Activated CD4-positive, alpha-beta T cell treated with anti-CD3 and anti-CD28 coated beads, Interleukin-2, amount 10 ng/mL, durations not matched to agents 24 days and 14 days (primary cell): ENCODE results near the gene NSD2. TPM values are rescaled to one million over a fixed set of nuclear protein-coding genes. Genes with fewer than 3 reads are reported as not detected.
"Not testable (repeated sequence)": the region's sequence is repeated elsewhere in the genome, so short reads cannot be mapped to it uniquely, and the experiment has no call there.

Experiments
- DNase-seq: peaks from one replicate; pipeline ENCODE4 v3.0.0; 2022
- H3K27ac Mint-ChIP-seq: one replicate; pipeline ENCODE4 v1.8.0; 2022; ENCODE audit warnings: mild to moderate bottlenecking, mixed read lengths
- H3K27me3 Mint-ChIP-seq: one replicate; pipeline ENCODE4 v1.8.0; 2022; ENCODE audit warnings: mixed read lengths
- H3K36me3 Mint-ChIP-seq: one replicate; pipeline ENCODE4 v1.8.0; 2022; ENCODE audit warnings: low read depth, mild to moderate bottlenecking, mixed read lengths
- H3K4me1 Mint-ChIP-seq: one replicate; pipeline ENCODE4 v1.8.0; 2021; ENCODE audit warnings: mixed read lengths
- H3K4me3 Mint-ChIP-seq: one replicate; pipeline ENCODE4 v1.8.0; 2022; ENCODE audit warnings: mild to moderate bottlenecking, moderate library complexity, mixed read lengths
- H3K9me3 Mint-ChIP-seq: one replicate; pipeline ENCODE4 v1.8.0; 2021; ENCODE audit warnings: mixed read lengths
- intact Hi-C: fragments of 100-400 bp; cut with micrococcal nuclease; formaldehyde crosslinking; loops from one replicate; pipeline ENCODE4 v1.15.1; 2023
- total RNA-seq: library from RNA; stranded (reverse); gene quantifications from 2 replicates; pipeline ENCODE4 v1.2.3, GENCODE V29; 2022

Gene NSD2
- total RNA-seq, 1 donor from 2014 or later: 214 TPM

- Mint-ChIP-seq H3K27me3 (no peaks in the 10 kb centered on the region), H3K4me1 (peaks cover 15% of the 10 kb centered on the region), H3K4me3 (no peak overlapping the region), H3K36me3 (peaks cover 46% of the 10 kb centered on the region), H3K9me3 (no peaks in the 10 kb centered on the region), H3K27ac (peak overlapping the region; percentile 80)
- DNase-seq: no peak
- intact Hi-C loops: no loop called here
Observed at GRCh38 chr4:1834047-1834775, 37.0 kb upstream of the NSD2 start.

GRCh38 chr4:1835836-1836235, 35.4 kb upstream of the NSD2 start:
- DNase-seq, intact Hi-C loops, H3K9me3 Mint-ChIP-seq, H3K27ac Mint-ChIP-seq, H3K4me3 Mint-ChIP-seq, H3K27me3 Mint-ChIP-seq: not testable (repeated sequence)
- H3K4me1 Mint-ChIP-seq: peaks cover 14% of the 10 kb centered on the region
- peaks cover 40% of the 10 kb centered on the region for H3K36me3 Mint-ChIP-seq

DNA sequence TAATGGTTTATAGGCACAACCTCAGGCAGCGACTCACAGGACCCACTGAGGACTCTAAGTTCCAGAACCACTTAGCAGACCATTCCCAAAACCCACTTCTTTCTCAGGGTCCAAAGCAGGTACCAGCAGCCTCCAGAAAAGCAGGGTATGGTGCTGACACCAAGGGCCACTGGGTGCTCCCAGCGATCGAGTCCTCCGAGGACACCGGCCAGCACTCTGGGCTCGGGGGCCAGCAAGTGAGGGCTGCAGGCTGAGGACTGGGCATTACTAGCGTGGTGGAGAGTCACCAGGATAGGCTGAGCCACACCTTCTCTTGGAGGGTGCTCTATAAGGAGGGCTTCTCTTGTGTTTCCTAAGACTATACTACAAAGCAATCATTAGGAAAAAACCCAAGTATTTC, 34.5 kb upstream of the NSD2 start:
- H3K27ac Mint-ChIP-seq: no peak overlapping the region
- H3K36me3 Mint-ChIP-seq: peaks cover 42% of the 10 kb centered on the region
- H3K4me3 Mint-ChIP-seq: no peak overlapping the region

GRCh38 chr4:1837069-1837468, 34.1 kb upstream of the NSD2 start:
- no peaks in the 10 kb centered on the region for H3K27me3 Mint-ChIP-seq
- H3K27ac Mint-ChIP-seq: no peak overlapping the region
- peaks cover 12% of the 10 kb centered on the region for H3K4me1 Mint-ChIP-seq
- no peak for DNase-seq
- H3K9me3 Mint-ChIP-seq: no peaks in the 10 kb centered on the region
- peaks cover 39% of the 10 kb centered on the region for H3K36me3 Mint-ChIP-seq
- H3K4me3 Mint-ChIP-seq: no peak overlapping the region
- intact Hi-C loops: no loop called here

More for the DNA sequence above, 34.5 kb upstream of the NSD2 start:
- DNase-seq: no peak
- intact Hi-C loops: no loop called here
- no peaks in the 10 kb centered on the region for H3K9me3 Mint-ChIP-seq
- H3K27me3 Mint-ChIP-seq: no peaks in the 10 kb centered on the region
- peaks cover 12% of the 10 kb centered on the region for H3K4me1 Mint-ChIP-seq

DNA sequence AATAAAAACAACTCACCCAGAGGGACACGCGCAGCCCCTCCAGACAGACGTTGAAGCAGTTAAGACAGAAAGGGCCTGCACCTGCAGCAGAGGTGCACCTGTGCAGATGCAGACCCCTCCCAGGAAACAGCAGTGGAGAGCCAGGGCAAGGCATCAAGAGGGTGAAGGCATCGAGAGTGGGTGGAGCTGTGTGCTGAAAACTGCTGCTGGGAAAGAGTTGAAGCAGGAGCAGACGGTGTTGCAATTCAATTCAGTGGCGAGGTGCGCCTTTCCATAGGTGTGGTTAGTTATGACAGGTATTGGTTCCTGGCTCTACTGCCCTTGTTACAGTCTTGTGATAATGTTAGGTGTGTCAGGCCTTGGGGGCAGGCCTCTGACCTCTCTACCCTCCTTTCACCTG, 31.9 kb upstream of the NSD2 start:
- peaks cover 7% of the 10 kb centered on the region for H3K4me1 Mint-ChIP-seq
- intact Hi-C loops: no loop called here
- H3K36me3 Mint-ChIP-seq: peaks cover 42% of the 10 kb centered on the region
- H3K27me3 Mint-ChIP-seq: no peaks in the 10 kb centered on the region
- no peak overlapping the region for H3K27ac Mint-ChIP-seq
- no peaks in the 10 kb centered on the region for H3K9me3 Mint-ChIP-seq
- DNase-seq: no peak
- H3K4me3 Mint-ChIP-seq: no peak overlapping the region

DNA sequence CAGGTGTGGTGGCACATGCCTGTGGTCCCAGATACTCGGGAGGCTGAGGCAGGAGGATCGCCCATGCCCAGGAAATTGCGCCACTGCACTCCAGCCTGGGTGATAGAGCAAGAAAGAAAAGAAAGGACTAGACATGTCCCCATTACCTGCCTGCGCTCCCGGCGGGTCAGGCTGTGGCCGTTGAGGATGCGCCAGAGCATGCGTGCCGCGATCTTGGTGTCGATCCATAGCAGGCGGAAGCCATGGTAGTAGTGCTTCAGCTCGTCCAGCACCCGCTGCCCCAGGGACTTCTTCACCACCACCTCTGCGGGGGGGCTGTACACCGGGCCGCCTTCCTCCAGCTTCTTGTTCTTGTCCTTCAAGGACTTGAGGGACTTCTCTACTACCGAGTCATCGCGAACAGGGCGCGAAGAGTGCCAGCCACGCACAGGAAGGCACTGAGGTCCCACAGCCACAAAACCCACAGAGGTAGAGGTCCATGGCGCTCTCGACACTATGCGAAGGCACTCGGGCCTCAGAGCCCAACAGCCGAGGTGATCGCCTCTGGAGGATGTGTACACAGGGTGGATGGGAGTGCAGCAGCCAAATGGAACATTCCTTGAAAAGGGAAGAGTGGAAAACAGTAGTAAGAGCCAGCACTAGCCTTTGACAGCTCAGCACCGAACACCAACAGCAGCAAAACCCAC, 29.8 kb upstream of the NSD2 start:
- no peak overlapping the region for H3K4me3 Mint-ChIP-seq
- no peak for DNase-seq
- peaks cover 4% of the 10 kb centered on the region for H3K4me1 Mint-ChIP-seq
- intact Hi-C loops: no loop called here
- peaks cover 38% of the 10 kb centered on the region for H3K36me3 Mint-ChIP-seq
- H3K9me3 Mint-ChIP-seq: no peaks in the 10 kb centered on the region
- H3K27ac Mint-ChIP-seq: no peak overlapping the region
- no peaks in the 10 kb centered on the region for H3K27me3 Mint-ChIP-seq

DNA sequence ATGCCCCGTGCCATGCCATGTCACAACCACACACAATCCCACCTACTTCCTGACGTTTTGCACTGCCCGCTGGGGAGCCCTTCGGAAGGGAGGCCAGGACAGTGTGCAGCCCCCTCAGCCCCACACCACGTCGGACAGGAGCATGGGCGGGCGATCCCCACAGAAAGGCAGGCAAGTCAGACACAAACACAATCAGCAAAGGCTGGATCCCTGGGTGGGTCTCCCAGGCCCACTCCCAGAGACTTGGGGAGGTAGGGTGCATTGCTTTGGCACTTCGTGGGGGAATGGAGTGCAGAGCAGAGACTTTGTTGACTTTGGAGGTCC, 29.3 kb upstream of the NSD2 start:
- Mint-ChIP-seq H3K4me3 (no peak overlapping the region), H3K27me3 (no peaks in the 10 kb centered on the region), H3K27ac (no peak overlapping the region), H3K4me1 (peaks cover 8% of the 10 kb centered on the region), H3K9me3 (no peaks in the 10 kb centered on the region), H3K36me3 (peaks cover 38% of the 10 kb centered on the region)
- DNase-seq: no peak
- intact Hi-C loops: no loop called here

DNA sequence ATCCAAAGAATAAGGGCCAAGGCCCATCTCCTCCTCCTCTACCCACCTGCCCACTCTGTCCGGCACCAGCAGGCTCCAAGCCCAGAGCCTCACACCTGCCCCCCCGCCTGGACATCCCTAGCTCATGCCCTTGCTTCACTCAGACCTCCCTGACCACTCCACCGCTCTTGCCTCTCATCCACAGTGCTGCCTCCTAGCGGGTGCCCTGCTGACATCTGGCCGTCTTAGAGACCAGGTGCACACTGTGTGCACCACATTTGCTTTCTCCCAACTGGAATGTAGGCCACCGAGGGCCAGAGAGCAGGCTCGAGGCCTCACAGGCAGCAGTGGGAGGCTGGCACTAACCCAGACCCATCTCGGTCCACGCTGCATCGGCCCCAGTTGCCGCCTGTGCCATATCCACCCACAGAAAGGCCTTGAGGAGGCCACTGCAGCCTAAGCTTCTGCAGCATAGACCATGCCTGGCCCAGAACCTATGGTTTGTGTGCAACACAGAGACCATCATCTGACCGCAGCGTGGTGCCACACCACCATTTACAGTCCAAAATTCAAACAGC, 28.8 kb upstream of the NSD2 start:
- no peak overlapping the region for H3K27ac Mint-ChIP-seq

GRCh38 chr4:1842993-1843448, 28.2 kb upstream of the NSD2 start:
- intact Hi-C loops: no loop called here
- Mint-ChIP-seq H3K4me3 (no peak overlapping the region), H3K4me1 (peaks cover 8% of the 10 kb centered on the region), H3K27me3 (no peaks in the 10 kb centered on the region), H3K27ac (no peak overlapping the region), H3K9me3 (no peaks in the 10 kb centered on the region), H3K36me3 (peaks cover 41% of the 10 kb centered on the region)
- DNase-seq: no peak

More for the DNA sequence above, 28.8 kb upstream of the NSD2 start:
- no peak for DNase-seq
- intact Hi-C loops: no loop called here
- Mint-ChIP-seq H3K4me3 (no peak overlapping the region), H3K36me3 (peaks cover 41% of the 10 kb centered on the region), H3K27me3 (no peaks in the 10 kb centered on the region), H3K4me1 (peaks cover 8% of the 10 kb centered on the region), H3K9me3 (no peaks in the 10 kb centered on the region)

DNA sequence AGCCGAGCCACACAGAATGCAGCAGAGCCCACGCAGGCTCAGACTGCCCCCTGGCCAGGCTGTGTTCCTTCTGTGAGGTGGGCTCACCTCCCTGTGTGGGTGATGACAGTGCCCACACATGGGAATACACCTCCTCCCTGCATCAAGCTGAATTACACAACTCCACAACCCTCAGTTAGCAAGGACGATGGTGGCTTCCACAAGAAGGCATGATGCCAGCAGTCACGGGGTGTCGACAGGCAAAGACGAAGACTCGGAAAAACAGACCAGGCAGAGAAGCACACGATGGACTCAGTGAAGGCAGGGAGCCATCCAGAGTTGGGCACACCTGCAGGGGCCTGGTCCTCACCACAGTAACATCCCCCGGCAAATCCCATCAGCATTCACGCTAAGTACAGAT, 27.3 kb upstream of the NSD2 start:
- Mint-ChIP-seq H3K27me3 (no peaks in the 10 kb centered on the region), H3K4me3 (no peak overlapping the region), H3K36me3 (peaks cover 42% of the 10 kb centered on the region), H3K27ac (no peak overlapping the region), H3K4me1 (peaks cover 8% of the 10 kb centered on the region), H3K9me3 (no peaks in the 10 kb centered on the region)
- intact Hi-C loops: no loop called here
- no peak for DNase-seq

- H3K9me3 Mint-ChIP-seq, H3K27me3 Mint-ChIP-seq, H3K4me3 Mint-ChIP-seq, intact Hi-C loops, H3K27ac Mint-ChIP-seq, H3K4me1 Mint-ChIP-seq, DNase-seq: not testable (repeated sequence)
- peaks cover 36% of the 10 kb centered on the region for H3K36me3 Mint-ChIP-seq
Observed at GRCh38 chr4:1844618-1845017, 26.6 kb upstream of the NSD2 start.

DNA sequence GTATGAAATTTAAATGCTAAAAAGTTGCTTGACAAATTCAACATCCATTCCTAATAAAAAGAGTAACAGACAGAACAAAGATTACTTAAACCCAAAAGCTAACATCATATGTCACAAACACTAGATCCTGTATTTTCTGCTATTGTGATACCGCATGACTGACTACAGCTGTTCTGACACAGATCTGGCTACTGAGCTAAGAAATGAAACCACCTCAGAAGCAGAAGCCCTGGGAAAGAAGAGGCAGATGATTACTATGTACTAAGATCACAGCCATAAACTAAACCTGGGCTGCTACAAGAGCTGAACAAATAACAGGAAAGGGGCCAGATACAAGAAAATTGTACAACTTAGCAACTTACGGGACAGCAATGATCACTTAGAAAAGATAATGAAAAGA, 24.6 kb upstream of the NSD2 start:
- peak overlapping the region; percentile 48 for H3K27ac Mint-ChIP-seq
- intact Hi-C loops: no loop called here
- H3K4me3 Mint-ChIP-seq: no peak overlapping the region
- H3K9me3 Mint-ChIP-seq: no peaks in the 10 kb centered on the region
- H3K4me1 Mint-ChIP-seq: peaks cover 13% of the 10 kb centered on the region
- no peaks in the 10 kb centered on the region for H3K27me3 Mint-ChIP-seq
- H3K36me3 Mint-ChIP-seq: peaks cover 27% of the 10 kb centered on the region
- DNase-seq: no peak

DNA sequence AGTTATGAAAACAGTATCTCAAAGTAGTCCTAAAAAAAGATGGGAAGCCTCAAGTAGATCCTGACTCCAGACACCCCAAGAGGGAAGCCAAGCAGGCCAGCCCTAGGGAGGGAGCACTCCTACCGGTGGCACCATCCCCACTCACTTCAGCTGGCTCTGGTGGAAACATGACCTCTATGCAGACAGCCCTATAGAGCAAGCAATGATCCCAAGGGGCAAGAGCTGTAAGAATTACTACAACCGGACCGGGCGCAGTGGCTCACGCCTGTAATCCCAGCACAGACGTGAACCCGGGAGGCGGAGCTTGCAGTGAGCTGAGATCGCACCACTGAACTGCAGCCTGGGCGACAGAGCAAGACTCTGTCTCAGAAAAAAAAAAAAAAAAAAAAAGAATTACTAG, 20.9 kb upstream of the NSD2 start:
- Mint-ChIP-seq H3K4me3 (no peak overlapping the region), H3K9me3 (no peaks in the 10 kb centered on the region), H3K36me3 (peaks cover 23% of the 10 kb centered on the region), H3K27ac (no peak overlapping the region), H3K27me3 (no peaks in the 10 kb centered on the region), H3K4me1 (peaks cover 33% of the 10 kb centered on the region)
- intact Hi-C loops: loop anchor here (10.0 kb wide), 1 partner anchor 565 kb away; the partner anchor contains the start of genes CFAP99 and ZFYVE28
- no peak for DNase-seq

DNA sequence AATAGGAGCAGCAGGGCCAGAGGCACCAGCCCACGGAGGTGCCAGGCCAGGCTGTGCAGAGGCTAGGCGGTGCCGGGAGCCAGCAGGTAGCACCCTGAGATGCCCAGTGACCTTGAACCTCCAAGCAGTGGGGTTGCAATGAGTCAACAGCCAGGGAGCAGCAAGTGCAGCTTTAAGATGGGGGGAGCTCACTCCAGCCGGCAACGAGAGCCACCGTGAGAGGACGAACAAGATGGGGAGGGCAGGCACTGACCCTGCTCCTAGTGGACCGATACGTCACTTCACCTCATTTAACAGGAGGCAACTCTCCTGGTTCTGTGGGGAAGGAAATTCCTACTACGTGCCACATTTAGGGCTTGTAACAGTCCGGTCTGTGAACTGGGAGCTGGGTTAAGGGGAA, 20.0 kb upstream of the NSD2 start:
- no peaks in the 10 kb centered on the region for H3K27me3 Mint-ChIP-seq
- no peak overlapping the region for H3K27ac Mint-ChIP-seq
- DNase-seq: no peak
- peaks cover 33% of the 10 kb centered on the region for H3K4me1 Mint-ChIP-seq
- H3K9me3 Mint-ChIP-seq: no peaks in the 10 kb centered on the region
- peaks cover 23% of the 10 kb centered on the region for H3K36me3 Mint-ChIP-seq
- no peak overlapping the region for H3K4me3 Mint-ChIP-seq
- intact Hi-C loops: loop anchor here (10.0 kb wide), 1 partner anchor 564 kb away; the partner anchor contains the start of genes CFAP99 and ZFYVE28
